ENCODE results near the gene KCNJ10.

DNA sequence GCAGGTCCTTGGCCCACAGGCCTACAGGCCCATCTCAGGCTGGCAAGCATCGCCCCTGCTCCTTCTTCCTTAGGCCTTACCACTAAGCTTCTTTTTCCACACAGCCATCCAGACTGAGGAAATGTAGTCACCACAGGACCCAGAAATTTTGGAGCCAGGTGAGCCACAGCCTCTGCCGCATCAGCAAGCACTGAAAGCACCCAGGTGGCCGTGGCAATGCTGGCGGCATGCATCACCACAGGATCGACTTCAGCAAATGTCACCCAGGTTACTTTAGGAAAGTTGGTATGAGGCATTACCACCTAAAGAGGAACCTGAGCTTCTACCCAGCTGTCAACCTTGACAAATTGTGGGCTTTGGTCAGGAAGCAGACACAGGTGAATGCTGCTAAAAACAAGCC, 49.8 kb downstream of the KCNJ10 start:
- TF ChIP-seq, protein P1, sequence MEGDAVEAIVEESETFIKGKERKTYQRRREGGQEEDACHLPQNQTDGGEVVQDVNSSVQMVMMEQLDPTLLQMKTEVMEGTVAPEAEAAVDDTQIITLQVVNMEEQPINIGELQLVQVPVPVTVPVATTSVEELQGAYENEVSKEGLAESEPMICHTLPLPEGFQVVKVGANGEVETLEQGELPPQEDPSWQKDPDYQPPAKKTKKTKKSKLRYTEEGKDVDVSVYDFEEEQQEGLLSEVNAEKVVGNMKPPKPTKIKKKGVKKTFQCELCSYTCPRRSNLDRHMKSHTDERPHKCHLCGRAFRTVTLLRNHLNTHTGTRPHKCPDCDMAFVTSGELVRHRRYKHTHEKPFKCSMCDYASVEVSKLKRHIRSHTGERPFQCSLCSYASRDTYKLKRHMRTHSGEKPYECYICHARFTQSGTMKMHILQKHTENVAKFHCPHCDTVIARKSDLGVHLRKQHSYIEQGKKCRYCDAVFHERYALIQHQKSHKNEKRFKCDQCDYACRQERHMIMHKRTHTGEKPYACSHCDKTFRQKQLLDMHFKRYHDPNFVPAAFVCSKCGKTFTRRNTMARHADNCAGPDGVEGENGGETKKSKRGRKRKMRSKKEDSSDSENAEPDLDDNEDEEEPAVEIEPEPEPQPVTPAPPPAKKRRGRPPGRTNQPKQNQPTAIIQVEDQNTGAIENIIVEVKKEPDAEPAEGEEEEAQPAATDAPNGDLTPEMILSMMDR (conservative IDR thresholded peaks at IDR 0.05 in 1 of 2, IDR thresholded peaks at IDR 0.05 in 1 of 2; ENCODE audit: extremely low read depth in 1 of 2, insufficient read depth in 1 of 2, low read depth in 1 of 2, low read length in 2 of 2) = no peak
- TF ChIP-seq EZH2 (IDR thresholded peaks at IDR 0.05; ENCODE audit: borderline replicate concordance, low read length) = no peak
